Smooth muscle cell (in vitro differentiated cells): ENCODE measurements around the gene RDH16. TPM values are rescaled to one million over a fixed set of nuclear protein-coding genes. Genes with fewer than 3 reads are reported as not detected.
"Not testable (repeated sequence)": the region's sequence is repeated elsewhere in the genome, so short reads cannot be mapped to it uniquely, and the experiment has no call there.

Source experiments
- DNase-seq: peaks from one replicate; lab custom pipeline; 2025; ENCODE audit not compliant: unreplicated experiment; lab: John Stamatoyannopoulos, UW
- H2AFZ ChIP-seq: fragments of 200-600 bp; sonication (generic); 2 replicates; pipeline ENCODE4 v1.6.0; 2016; ENCODE audit warnings: antibody characterized with exemption, low read depth, mild to moderate bottlenecking
- H3F3A ChIP-seq: fragments of 200-600 bp; sonication (generic); 2 replicates; pipeline ENCODE4 v1.6.0; 2017; ENCODE audit warnings: antibody characterized with exemption, low read depth
- H3K27ac ChIP-seq: fragments of 200-600 bp; sonication (generic); 2 replicates; pipeline ENCODE4 v1.5.1; 2016; ENCODE audit warnings: low read depth, mild to moderate bottlenecking
- H3K27me3 ChIP-seq: fragments of 200-600 bp; sonication (generic); 2 replicates; pipeline ENCODE4 v1.6.1; 2016; ENCODE audit warnings: low read depth, mild to moderate bottlenecking
- H3K36me3 ChIP-seq: fragments of 200-600 bp; sonication (generic); 2 replicates; pipeline ENCODE4 v1.5.1; 2016; ENCODE audit warnings: low read depth
- H3K4me1 ChIP-seq: fragments of 200-600 bp; sonication (generic); 2 replicates; pipeline ENCODE4 v1.5.1; 2016; ENCODE audit warnings: low read depth
- H3K4me2 ChIP-seq: fragments of 200-600 bp; sonication (generic); 2 replicates; pipeline ENCODE4 v1.6.0; 2016; ENCODE audit warnings: mild to moderate bottlenecking
- H3K4me3 ChIP-seq: fragments of 200-600 bp; sonication (generic); 2 replicates; pipeline ENCODE4 v1.5.1; 2016; ENCODE audit warnings: mild to moderate bottlenecking
- H3K79me2 ChIP-seq: fragments of 200-600 bp; sonication (generic); 2 replicates; pipeline ENCODE4 v1.6.0; 2016; ENCODE audit warnings: low read depth, mild to moderate bottlenecking
- H3K9ac ChIP-seq: fragments of 200-600 bp; sonication (generic); 2 replicates; pipeline ENCODE4 v1.6.0; 2016; ENCODE audit warnings: low read depth
- H3K9me3 ChIP-seq: fragments of 200-600 bp; sonication (generic); replicated peaks from 2 replicates; pipeline ENCODE4 v1.5.1; 2016; ENCODE audit warnings: low read depth
- H4K20me1 ChIP-seq: fragments of 200-600 bp; sonication (generic); 2 replicates; pipeline ENCODE4 v1.6.0; 2016; ENCODE audit warnings: low read depth
- WGBS: methylation state at CpG from one replicate; pipeline ENCODE4 v1.1.7; 2016; ENCODE audit warnings: low lambda C conversion rate; 5-methylcytosine and 5-hydroxymethylcytosine counted together
- polyA plus RNA-seq: library from polyadenylated mRNA; unstranded; fragments of >200 nt; fragmentation: Nextera tagmentation; extraction: Ambion mirVana; gene quantifications from 2 replicates; pipeline ENCODE4 v1.2.1, GENCODE V29; 2016
- total RNA-seq: library from RNA; depleted of rRNA; stranded (reverse); fragments of >200 nt; gene quantifications from 2 replicates; pipeline ENCODE4 v1.2.3, GENCODE V29; 2014
- TF ChIP-seq, protein P1 (sequence below): fragments of 200-600 bp; sonication (generic); IDR thresholded peaks from 2 replicates; pipeline ENCODE4 v1.5.1; 2017; ENCODE audit warnings: borderline replicate concordance, mild to moderate bottlenecking, antibody characterized with exemption; ENCODE audit not compliant: insufficient read depth, poor library complexity, severe bottlenecking

Gene RDH16
- total and polyA plus RNA-seq, 2 experiments from 2014 or later, result 0.55 to 2.0 TPM

DNA sequence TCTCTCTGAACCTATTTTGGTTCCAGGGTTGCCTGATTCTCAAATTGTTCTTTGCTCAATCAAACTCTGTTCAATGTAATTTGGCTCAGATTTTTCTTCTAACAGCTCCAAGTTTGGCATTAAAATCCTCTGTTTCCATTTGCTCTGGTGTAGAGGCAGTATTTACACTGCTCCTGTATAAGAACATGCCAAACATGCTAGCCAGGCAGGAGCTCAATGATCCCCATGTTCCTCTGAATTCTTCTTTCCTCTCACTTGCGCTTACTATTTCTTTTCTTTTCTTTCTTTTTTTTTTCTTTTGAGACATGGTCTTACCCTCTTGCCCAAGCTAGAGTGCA is 40.4 kb downstream of the RDH16 start:
- Histone ChIP-seq H3K79me2 (no peaks in the 10 kb centered on the region), H3K27ac (no peak overlapping the region), H3K9ac (no peak overlapping the region), H3K4me3 (no peak overlapping the region), H2AFZ (no peak overlapping the region), H3K36me3 (no peaks in the 10 kb centered on the region), H3K27me3 (no peaks in the 10 kb centered on the region), H3K4me1 (peaks cover under 1% of the 10 kb centered on the region), H3K4me2 (no peak overlapping the region), H4K20me1 (no peaks in the 10 kb centered on the region), H3F3A (no peaks in the 10 kb centered on the region), H3K9me3 (no peaks in the 10 kb centered on the region)
- 100% methylated on average over 1 of the region's 1 CpG for WGBS
- DNase-seq, result no peak
- TF ChIP-seq, protein P1, sequence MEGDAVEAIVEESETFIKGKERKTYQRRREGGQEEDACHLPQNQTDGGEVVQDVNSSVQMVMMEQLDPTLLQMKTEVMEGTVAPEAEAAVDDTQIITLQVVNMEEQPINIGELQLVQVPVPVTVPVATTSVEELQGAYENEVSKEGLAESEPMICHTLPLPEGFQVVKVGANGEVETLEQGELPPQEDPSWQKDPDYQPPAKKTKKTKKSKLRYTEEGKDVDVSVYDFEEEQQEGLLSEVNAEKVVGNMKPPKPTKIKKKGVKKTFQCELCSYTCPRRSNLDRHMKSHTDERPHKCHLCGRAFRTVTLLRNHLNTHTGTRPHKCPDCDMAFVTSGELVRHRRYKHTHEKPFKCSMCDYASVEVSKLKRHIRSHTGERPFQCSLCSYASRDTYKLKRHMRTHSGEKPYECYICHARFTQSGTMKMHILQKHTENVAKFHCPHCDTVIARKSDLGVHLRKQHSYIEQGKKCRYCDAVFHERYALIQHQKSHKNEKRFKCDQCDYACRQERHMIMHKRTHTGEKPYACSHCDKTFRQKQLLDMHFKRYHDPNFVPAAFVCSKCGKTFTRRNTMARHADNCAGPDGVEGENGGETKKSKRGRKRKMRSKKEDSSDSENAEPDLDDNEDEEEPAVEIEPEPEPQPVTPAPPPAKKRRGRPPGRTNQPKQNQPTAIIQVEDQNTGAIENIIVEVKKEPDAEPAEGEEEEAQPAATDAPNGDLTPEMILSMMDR, result no peak

DNA sequence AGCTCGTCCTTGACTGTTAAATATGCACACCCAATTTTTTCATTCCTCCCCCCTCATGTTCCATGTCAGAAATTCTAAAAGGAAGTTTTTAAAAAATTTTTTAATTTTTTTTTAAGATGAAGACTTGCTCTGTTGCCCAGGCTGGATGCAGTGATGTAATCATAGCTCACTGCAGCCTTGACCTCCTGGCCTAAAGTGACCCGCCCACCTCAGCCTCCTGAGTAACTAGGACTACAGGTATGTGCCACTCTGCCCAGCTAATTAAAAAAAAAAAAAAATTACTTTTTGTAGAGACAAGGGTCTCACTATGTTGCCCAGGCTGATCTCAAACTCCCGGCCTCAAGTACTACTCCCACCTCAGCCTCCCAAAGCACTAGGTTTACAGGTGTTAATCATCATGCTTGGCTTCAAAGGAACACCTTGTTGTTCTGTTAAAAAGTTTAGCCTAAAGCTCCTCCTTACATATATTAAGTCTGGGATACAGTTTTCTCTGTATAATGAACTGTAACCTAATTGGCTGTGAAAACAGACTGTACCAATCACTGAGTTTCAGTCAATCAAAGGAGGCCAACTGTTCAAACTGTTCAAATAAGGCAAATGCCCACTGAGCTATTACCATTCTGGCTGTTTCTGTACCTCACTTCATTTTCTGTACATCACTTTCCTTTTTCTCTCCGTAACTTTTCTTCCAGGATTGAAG is 41.0 kb downstream of the RDH16 start:
- no peak overlapping the region for H3K4me2 ChIP-seq
- H3K4me3 ChIP-seq, result no peak overlapping the region
- H3F3A ChIP-seq, result no peaks in the 10 kb centered on the region
- H3K27me3 ChIP-seq, result no peaks in the 10 kb centered on the region
- H3K27ac ChIP-seq, result no peak overlapping the region
- H3K4me1 ChIP-seq, result no peaks in the 10 kb centered on the region
- 77% methylated on average over 4 of the region's 4 CpGs for WGBS
- H3K36me3 ChIP-seq, result no peaks in the 10 kb centered on the region
- no peaks in the 10 kb centered on the region for H3K9me3 ChIP-seq
- no peak for DNase-seq
- TF ChIP-seq, protein P1, result no peak
- no peaks in the 10 kb centered on the region for H4K20me1 ChIP-seq
- no peak overlapping the region for H2AFZ ChIP-seq
- no peaks in the 10 kb centered on the region for H3K79me2 ChIP-seq
- no peak overlapping the region for H3K9ac ChIP-seq

DNA sequence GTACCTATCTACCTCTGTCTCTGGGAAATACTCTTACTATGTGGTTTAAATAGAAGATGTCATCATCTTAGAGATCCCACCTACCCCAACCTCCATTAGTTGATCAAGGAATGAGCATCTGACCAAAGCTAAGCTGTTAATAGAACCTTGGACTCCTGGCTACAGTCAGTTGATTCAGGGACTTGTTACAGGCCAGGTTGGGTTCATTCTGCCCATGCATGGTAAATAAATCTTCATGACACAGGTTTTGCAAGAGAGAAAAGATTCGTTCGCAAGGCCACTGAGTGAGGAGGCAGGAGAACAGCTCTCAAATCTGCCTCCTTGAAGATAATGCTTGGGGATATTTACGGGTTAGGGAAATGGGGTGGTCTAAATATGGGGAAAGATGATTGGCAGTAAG is 42.7 kb downstream of the RDH16 start:
- H3K9me3 ChIP-seq, result no peaks in the 10 kb centered on the region
- H3K4me2 ChIP-seq, result no peak overlapping the region
- DNase-seq, result no peak
- TF ChIP-seq, protein P1, result no peak
- H3K4me3 ChIP-seq, result no peak overlapping the region
- no peak overlapping the region for H3K27ac ChIP-seq
- no peaks in the 10 kb centered on the region for H4K20me1 ChIP-seq
- 88% methylated on average over 3 of the region's 3 CpGs for WGBS
- no peak overlapping the region for H3K9ac ChIP-seq
- no peak overlapping the region for H2AFZ ChIP-seq
- H3F3A ChIP-seq, result no peaks in the 10 kb centered on the region
- no peaks in the 10 kb centered on the region for H3K36me3 ChIP-seq
- H3K4me1 ChIP-seq, result no peaks in the 10 kb centered on the region
- H3K27me3 ChIP-seq, result no peaks in the 10 kb centered on the region
- no peaks in the 10 kb centered on the region for H3K79me2 ChIP-seq

DNA sequence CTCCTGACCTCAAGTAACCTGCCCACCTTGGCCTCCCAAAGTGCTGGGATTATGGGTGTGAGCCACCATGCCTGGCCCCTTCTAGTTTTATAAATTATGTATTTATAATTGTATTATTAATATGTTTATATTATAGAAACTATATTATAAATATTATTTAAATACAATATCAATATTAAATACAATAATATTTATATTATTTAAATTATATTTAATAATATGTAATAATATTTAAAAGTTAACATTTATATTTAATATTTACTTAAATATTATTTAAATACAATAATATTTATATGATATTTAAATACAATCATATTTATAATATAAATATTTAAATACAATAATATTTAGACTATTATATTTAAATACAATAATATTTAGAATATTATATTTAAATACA is 43.2 kb downstream of the RDH16 start:
- Histone ChIP-seq H3K27ac (no peak overlapping the region), H2AFZ (no peak overlapping the region), H3F3A (no peaks in the 10 kb centered on the region), H3K79me2 (no peaks in the 10 kb centered on the region), H3K4me1 (no peaks in the 10 kb centered on the region), H3K9ac (no peak overlapping the region), H3K9me3 (peaks cover 3% of the 10 kb centered on the region), H3K4me2 (no peak overlapping the region), H3K27me3 (no peaks in the 10 kb centered on the region), H4K20me1 (no peaks in the 10 kb centered on the region), H3K4me3 (no peak overlapping the region), H3K36me3 (no peaks in the 10 kb centered on the region)
- TF ChIP-seq, protein P1, result no peak
- no peak for DNase-seq

DNA sequence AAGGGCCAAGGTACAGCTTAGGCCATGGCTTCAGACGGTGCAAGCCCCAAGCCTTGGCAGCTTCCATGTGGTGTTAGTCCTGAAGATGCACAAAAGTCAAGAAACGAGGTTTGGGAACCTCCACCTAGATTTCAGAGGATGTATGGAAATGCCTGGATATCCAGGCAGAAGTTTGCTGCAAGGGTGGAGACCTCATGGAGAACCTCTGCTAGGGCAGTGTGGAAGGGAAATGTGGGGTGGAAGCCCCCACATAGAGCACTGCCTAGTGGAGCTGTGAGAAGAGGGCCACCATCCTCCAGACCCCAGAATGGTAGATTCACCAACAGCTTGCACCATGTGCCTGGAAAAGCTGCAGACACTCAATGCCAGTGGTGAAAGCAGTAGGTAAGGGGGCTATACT is 48.0 kb downstream of the RDH16 start:
- not testable (repeated sequence) for H3K4me1 ChIP-seq, H3K27ac ChIP-seq, H3K4me2 ChIP-seq, H2AFZ ChIP-seq, DNase-seq, H3F3A ChIP-seq, H3K79me2 ChIP-seq, H3K4me3 ChIP-seq, H3K9me3 ChIP-seq, H3K27me3 ChIP-seq, H3K36me3 ChIP-seq, H4K20me1 ChIP-seq, H3K9ac ChIP-seq
- WGBS, result 57% methylated on average over 2 of the region's 2 CpGs
